Measurements from ENCODE around the gene NRARP. TPM values are rescaled to one million over a fixed set of nuclear protein-coding genes. Genes with fewer than 3 reads are reported as not detected.
A peak's percentile ranks its signal among the peaks of the same experiment; 100 is the strongest.

The NRARP gene
- total RNA-seq, 1 experiment from 2014 or later, result 0.50 TPM

DNA sequence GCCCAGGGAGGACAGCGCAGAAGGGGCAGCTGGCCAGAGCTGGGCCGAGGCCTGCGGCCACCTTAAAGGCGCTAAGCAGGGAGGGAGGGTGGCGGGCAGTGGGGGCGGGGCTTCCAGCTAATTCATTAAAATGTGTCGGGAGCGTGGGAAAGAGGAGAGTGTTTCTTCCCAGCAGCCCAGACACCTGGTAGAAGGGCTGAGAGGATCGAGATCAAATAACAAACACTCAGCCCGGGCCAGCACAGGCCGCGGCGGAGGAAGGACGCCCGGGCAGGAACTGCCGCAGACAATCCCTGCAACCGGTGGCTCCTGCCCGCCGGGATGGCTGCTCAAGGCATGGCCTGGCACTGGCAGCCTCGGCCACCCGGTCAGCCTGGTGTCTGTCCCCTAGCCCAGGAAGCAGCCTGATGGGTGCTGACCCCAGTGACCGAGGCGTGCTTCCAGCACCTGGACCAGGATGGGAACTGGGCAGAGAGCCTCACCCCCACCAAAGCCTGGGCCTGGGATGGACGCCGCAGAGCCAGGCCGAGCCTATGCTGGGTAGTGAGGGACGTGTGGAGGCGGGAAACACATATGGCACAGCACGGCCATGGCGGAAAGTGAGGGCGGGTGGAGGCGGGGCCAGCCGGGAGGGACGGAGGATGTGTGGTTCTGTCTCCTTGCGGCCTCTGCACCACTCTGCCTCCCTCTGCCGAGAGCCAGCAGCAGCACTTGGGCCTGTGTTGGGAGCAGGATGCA is 3.2 kb upstream of the NRARP start:
- DNase-seq (ENCODE audit: low read depth, low spot score), result no peak
- in situ Hi-C loops (cut with HindIII; ENCODE audit: low pct_unique_long_range_greater_than_20kb, low sequenced_read_pairs), result no loop called here

DNA sequence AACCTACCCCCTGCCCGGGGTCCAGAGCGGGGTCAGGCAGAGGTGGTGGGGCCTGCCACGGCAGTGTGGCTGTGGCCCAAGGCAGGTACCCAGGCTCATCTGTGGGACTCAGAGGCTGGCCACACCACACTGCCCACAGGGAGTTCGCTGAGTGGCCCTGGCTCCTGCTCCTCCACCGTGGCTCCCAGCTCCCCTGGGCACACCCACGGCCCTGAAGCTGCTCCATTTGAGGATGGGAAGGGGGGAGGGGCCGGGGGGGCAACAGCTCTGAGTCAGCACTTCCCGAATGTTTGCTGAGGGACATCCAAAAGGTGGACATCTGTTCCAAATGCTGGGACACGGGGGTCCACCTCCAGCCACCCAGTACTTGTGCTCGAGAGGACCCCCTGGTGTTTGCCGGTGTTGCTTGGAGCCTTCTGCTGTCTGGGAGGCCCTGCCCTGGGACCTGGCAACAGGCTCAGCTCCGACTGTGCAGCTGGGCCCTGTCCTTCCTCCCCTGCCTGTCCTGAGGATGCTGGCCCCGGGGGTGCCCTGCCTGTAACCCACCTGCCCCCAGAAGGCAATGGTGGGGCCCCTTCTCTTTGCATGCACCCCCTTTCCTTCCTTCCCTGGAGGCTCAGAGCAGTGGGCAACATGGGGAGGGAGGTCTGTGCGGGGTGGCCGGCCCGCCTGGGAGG is 2.5 kb upstream of the NRARP start:
- in situ Hi-C loops (cut with HindIII; ENCODE audit: low pct_unique_long_range_greater_than_20kb, low sequenced_read_pairs), result no loop called here
- DNase-seq (ENCODE audit: low read depth, low spot score), result no peak

DNA sequence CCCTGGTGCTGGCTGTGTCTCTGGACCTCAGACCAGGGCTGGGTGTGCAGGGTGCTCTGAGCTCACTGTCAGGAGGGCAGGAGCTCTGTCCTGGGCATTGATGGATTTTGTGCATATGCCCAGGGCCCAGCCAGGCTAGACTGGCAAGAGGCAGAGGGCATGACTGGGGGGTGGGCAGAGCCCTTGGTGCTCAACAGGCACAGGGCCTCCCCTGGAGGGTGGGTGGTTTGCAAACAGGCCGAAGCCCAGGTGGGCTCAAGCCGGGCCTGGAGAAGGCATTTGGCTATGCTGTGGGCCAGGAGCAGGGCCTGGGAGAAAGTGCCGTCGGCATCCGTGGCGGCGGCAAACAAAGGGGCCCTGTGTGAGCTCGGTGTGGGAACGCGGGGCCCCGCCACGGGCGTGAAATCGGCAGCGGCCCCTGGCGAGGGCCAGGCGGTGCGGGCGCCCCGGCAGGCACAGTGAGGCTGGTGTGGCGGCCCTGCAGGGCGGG is 1.9 kb upstream of the NRARP start:
- in situ Hi-C loops (cut with HindIII; ENCODE audit: low pct_unique_long_range_greater_than_20kb, low sequenced_read_pairs), result no loop called here
- no peak for DNase-seq (ENCODE audit: low read depth, low spot score)

DNA sequence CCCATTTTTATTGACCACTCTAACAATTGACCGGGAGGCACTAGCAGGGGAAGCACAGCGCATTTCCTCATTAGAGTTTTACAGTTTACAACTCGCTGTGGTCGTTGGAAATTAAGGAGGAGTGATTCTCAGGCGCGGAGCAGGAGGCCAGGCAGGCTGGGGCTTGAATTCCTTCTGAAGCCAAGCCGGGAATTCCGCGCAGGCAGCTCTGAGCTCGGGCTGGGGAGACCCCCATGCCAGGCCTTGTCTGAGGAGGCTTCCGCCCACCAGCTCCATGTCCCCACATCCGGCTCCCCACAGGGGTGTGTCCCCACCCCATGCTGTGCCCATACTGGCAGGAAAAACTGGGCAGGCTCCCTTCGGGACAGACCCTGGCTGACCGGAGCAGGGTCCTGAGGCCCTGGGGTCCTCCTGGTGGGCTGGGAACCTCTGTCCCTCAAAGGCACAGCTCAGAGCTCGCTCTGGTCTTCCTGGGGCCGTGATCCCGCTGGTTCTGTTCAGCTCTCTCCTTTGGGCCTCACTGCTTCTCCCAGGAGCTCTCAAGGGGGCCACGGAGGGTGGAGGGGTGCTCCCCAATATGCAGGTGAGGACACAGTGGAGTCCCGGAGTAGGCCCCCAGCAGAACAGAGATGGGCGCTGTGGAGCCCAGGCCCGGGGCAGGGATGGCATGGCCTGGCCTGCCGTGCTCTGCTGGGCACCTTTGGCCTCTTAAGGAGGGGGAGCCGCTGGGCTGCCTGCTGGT is 1.3 kb upstream of the NRARP start:
- in situ Hi-C loops (cut with HindIII; ENCODE audit: low pct_unique_long_range_greater_than_20kb, low sequenced_read_pairs), result no loop called here
- DNase-seq (ENCODE audit: low read depth, low spot score), result no peak

DNA sequence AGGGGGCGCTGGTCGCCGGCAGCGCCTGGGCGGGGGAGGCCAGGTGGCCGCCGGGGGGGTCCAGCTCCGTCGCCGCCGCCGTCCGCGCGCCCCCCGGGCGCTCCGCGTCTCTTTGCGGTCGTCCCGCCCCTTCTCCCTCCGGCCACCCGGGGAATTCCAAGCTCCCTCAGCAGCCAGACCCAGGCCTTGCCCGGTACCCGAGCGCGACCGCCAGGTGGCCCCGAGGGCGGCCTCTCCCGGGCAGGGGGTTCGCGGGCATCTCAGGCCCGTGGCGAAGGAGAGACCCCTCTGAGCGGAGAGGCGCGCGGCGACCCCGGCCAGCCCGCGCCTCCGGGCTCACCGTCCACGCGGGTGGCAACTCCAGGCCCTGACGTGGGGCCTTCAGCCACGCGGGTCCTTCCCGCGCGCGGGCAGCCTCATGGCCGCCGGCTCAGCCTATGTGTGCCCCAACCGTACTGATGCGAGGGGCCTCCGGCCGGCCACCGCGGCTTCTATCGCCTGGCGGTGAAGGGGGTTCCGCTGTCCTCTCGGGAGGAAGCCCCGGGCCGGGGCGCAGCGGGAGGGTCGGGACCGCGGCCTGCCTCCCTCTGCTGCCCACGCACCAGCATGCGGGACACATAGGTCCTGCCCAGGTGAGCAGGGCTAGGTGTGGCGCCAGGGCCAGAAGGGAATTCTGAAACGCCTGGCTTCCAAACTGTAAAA is 529 bp upstream of the NRARP start:
- in situ Hi-C loops (cut with HindIII; ENCODE audit: low pct_unique_long_range_greater_than_20kb, low sequenced_read_pairs), result no loop called here
- no peak for DNase-seq (ENCODE audit: low read depth, low spot score)

DNA sequence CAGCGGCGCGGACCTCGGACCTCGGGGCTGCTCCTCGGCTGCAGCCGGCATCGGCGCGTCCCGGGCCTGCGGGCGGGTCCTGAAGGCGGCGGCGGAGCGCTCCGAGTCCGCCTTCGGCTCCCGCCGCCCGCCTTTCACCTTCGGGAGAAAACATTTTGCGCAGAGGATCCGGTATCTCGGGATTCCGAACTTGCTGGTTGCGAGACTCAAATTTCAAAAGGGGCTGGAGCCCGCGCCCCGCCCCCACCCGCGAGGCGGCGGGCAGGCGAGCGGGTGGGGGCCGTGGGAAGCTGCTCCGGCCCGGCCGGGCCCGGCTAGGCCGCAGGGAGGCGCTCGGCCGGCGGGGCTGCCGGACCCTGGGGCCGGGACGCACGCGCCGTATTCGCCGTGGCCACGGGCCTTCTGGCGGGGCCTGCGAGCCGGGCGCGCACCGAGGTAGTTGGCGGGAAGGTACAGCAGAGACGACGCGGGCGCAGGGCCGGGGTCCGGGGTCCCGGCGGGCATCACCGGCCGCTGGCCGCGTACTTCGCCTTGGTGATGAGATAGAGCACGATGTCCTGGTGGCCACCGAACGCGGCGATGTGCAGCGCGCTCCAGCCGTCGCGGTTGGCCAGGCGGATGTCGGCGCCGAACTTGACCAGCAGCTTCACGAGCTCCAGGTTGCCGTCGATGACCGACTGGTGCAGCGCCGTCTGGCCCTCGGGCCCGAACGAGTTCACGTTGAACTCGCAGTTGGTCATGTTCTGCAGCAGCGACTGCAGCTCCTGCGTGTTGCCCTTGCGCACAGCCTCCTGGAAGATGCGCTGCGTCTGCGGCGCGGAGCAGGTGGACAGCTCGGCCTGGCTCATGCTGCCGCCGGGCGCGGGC is 757 bp downstream of the NRARP start:
- in situ Hi-C loops (cut with HindIII; ENCODE audit: low pct_unique_long_range_greater_than_20kb, low sequenced_read_pairs), result no loop called here
- DNase-seq (ENCODE audit: low read depth, low spot score), result peak; percentile 41

DNA sequence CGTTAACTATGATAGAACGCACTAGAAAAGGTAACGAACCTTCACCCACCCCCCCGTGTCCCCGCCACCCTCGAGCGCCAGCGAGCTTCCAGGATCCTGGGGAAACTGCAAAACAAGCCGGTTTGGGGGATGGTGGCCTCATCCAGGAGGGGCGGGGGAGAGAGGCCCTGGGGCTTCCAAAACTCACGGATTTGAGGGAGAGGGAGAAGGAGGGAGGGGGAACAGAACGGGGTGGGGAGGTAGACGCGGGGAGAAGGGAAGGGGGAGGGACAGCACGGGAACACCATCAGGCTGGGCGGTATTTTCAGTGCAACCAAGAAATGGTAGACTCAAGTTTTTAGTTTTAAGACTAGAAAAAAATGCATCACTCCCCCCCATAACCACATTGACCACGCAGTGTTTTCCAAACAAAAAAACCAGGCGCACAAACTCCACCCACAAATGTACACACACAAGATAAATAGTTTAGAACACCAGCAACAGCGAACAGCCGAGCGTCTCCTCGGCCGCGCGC is 1.4 kb downstream of the NRARP start:
- in situ Hi-C loops (cut with HindIII; ENCODE audit: low pct_unique_long_range_greater_than_20kb, low sequenced_read_pairs), result no loop called here
- no peak for DNase-seq (ENCODE audit: low read depth, low spot score)

DNA sequence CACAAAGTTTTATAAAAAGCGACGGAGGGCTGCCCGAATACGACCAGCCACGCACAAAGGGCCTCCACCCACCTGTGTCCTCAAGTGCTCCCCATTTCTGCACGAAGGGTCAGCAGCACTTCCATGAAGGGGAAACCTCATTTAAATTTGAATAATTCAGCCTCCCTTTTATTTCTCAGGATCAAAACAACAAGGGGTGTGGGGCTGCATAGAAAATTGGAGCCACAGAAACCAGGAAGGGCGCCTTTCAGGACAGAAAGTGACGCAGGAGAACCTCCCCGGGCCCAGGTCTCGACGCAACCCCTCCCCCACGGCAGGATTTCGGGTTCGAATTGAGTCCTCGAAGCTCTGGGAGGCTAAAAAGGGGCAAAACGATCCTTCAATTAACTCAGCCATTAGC is 2.1 kb downstream of the NRARP start:
- in situ Hi-C loops (cut with HindIII; ENCODE audit: low pct_unique_long_range_greater_than_20kb, low sequenced_read_pairs), result no loop called here
- DNase-seq (ENCODE audit: low read depth, low spot score), result no peak

DNA sequence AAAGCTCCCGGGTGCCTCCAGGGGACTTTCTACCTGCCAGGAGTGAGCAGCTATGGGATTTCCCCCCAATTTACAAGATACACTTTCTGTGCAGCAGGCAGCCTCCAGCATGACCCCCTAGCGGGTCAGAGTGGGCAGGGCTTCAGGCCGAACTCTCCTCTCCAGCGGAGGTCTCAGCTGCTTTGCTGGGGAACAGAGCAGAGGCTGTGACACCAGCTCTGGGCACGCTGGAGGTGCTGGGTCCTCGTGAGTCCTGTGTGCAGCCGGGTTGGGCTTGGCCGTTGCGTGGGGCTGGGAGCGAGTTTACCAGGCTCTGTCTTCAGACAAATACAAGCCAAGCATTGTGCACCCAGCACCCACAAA is 2.9 kb downstream of the NRARP start:
- DNase-seq (ENCODE audit: low read depth, low spot score), result no peak
- in situ Hi-C loops (cut with HindIII; ENCODE audit: low pct_unique_long_range_greater_than_20kb, low sequenced_read_pairs), result no loop called here

DNA sequence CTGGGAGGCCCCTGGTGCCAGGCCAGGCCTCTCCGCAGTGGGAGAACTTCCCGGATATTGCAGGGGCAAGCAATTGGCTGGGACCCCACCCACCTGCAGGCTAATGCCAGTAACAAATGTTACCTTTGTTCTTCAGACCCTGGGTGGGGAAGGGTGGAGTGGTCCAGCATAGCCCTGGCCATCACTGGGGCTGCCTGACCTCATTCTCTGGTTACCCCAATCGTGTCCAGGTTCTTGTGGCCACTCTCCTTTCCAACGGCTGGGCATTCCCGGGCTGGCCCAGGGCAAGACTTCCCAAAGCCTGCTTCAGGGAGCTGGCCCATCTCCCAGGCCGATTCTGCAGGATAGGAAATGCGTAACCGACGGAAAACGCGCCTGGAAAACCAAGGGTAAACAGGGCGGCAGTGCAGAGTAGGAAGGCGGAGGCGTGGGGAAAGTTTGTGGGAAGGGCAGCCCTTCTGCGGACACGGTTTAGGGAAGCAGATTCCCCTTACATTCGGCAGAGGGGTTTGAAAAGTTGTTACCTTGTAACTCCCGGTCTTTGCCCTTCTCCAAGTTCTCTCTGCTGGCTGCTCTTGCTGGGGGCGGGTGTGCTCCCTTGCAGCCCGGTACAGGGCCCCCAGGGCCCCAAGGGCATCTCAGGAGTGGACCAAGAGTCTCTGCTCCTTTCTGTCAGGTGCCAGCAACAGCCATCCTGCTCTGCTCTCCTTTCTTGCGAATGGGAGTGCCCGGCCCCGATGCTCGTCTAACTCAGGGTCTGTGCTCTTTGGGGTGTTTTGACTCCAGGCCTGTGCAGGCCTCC is 3.5 kb downstream of the NRARP start:
- no peak for DNase-seq (ENCODE audit: low read depth, low spot score)
- in situ Hi-C loops (cut with HindIII; ENCODE audit: low pct_unique_long_range_greater_than_20kb, low sequenced_read_pairs), result no loop called here

DNA sequence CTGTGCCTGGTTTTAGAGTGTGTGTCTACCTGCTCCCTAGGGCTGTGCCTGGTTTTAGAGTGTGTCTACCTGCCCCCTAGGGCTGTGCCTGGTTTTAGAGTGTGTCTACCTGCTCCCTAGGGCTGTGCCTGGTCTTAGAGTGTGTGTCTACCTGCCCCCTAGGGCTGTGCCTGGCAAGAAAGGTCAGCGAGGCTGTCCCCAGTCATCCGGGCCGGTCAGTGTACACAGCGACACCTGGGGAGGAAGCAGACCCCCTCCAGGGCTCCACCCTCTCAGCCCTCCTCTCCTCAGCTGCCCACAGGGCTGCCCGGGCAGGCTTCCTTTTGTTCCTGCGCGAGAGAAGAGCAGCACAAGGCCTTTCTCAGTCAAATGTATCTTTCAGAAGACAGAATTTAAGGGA is 4.1 kb downstream of the NRARP start:
- in situ Hi-C loops (cut with HindIII; ENCODE audit: low pct_unique_long_range_greater_than_20kb, low sequenced_read_pairs), result no loop called here
- no peak for DNase-seq (ENCODE audit: low read depth, low spot score)

DNA sequence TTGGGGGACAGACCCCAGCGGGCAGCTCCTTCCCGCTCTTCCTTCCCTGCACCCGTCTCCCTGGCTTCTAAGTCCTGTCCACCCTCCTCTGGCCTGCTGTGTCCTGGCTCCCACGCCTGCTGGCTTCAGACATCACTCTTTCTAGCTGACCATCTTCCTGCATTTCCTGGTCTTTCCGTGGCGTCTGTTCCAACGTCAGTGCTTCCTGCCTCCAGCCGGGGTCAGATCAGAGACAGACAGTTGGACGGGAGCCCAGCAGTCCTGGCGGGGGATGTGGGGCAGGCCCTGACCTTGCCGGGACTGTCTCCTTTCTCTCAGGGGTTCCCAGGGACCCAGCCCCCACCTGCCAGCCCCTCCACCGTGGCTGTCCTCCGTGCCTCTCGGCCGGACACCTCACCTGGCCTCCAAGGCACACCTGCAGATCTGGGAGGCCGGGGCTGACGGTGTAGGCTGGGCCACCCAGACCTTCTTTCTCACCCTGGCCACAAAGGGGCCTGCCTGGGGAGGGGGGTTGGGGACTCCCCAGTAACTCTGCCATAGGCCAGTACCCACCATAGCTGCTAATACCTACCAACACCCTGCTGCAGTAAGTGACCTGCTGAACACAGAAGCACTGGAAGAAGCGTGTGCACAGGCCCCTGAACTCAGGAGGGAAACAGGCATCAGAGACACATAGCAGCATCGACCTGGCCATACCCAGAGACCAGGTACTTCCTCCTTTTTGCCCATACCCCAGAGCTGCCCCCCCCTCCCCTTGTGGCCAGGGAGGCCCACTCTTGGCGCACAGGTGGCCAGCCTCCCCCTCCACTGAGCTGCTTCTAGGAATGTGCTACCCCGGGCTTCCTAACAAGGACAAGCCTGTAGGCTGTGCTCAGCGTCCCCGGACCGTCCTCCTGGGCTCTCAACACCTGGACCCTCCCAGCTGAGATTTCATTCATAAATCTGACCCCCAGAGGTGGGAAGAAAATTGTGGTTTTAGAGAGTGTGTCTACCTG is 5.1 kb downstream of the NRARP start:
- DNase-seq (ENCODE audit: low read depth, low spot score), result no peak
- in situ Hi-C loops (cut with HindIII; ENCODE audit: low pct_unique_long_range_greater_than_20kb, low sequenced_read_pairs), result no loop called here

DNA sequence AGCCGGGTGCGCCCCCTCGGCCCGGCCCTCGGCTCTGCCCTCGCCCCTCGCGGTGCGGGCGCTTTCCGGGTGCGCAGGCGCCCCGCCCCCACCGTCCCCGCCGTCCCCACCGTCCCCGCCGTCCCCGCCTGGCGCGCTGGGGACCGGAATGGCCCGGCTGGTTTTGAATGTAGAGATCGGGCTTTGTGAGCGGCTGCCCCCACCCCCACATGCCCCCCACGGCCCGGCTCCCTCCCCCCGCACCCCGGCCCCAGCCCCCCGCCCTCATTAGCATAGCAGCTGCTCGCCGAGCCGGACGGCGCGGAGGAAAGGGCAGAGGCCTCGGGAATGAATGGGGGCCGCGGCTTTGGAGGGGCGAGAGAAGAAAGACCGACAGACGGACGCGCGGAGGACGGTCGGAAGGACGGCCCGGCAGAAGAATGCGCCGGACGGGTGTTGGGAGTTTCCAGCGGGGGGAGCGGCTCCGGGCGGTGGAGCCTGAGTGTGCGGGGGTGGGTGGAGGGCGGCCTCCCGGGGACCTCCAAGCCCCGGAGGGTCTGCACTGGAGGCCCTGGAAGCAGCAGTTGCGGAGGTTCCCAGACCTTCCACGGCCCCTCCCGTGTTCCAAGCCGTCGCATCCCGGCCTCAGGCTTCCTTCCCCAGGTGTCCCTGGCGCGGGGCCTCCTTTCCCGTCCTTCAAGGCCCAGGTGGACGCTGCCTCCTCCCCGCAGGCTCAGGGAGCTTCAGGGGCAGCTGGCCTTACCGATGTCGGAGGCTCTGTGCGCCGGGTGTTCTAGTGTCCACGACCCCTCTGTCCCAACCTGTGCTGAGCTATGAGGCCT is 6.0 kb downstream of the NRARP start:
- no peak for DNase-seq (ENCODE audit: low read depth, low spot score)
- in situ Hi-C loops (cut with HindIII; ENCODE audit: low pct_unique_long_range_greater_than_20kb, low sequenced_read_pairs), result no loop called here

DNA sequence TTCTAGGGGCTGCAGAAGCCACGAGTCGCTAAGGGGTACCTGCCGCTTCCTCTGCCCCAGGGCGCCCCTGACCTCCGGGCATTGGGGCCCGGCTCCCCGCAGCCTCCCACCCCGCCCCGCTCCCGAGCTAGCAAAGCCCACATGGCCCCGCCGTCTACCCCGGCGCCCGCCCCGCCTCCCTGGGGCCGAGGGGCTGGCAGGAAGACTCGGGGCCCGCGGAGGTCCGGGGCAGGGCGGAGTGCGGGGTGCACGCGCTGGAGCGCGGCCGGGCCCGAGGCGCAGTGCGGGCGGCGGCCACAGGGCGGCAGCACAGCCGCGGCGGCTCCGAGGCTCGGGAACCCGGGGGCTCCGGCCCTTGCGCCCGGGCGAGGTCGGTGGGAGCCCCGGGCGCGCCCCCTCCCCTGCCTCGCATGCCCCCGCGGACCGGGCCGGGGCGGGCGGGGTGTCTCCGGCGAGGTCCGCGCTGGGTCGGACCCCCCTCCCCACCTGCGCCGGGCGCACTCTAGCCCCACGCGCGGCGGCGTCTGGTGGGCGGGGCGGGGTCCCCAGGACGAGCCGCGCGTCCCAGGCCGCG is 6.7 kb downstream of the NRARP start:
- in situ Hi-C loops (cut with HindIII; ENCODE audit: low pct_unique_long_range_greater_than_20kb, low sequenced_read_pairs), result no loop called here
- peak; percentile 26 for DNase-seq (ENCODE audit: low read depth, low spot score)

All from SK-MEL-5 (cell line).